Measurements from ENCODE around the gene INAFM2. TPM values are rescaled to one million over a fixed set of nuclear protein-coding genes. Genes with fewer than 3 reads are reported as not detected.

Gene INAFM2
- total and polyA plus RNA-seq, 2 experiments from 2014 or later: 18.1 to 32.7 TPM

DNA sequence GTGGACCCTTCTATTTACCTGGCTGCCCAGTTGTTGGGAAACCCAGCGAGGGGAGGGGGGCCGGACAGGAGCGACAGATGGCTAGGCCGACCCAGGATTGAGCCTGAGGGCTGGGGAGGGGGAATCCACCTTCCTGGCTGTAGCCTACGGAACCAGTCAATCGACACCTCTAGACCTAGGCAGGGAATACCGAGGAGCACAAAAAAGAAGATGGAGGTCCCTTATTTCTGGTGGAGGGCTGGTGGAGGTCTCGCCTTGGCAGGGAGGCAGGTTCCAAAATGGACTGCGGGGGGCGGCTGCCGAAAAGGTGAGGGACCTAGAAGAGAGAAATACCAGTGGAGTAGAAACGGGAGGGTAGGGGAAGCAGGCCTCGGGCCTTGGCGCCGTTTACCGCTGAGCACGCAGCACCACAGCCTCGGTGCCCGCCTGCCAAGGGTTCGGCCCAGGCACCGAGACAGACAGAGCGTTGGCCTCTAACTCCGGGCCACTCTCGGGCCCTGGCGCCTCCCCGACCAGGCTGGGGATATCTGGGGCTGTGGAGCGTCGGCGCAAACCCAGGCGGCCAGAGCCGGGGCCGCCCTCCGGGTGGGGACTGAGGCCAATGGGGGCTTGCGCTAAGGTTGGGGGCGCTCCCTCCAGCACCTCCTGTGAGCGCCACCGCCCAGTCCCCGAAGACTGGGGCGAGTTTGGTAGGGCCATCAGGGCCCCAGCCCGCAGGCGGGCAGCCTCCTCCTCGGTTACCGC is 42.3 kb upstream of the INAFM2 start:
- Mint-ChIP-seq H3K9me3 (no peaks in the 10 kb centered on the region), H3K27ac (no peak overlapping the region), H3K4me3 (peak overlapping the region; percentile 69), H3K27me3 (ENCODE audit: insufficient read depth, low read depth, poor library complexity) (peaks cover 71% of the 10 kb centered on the region), H3K36me3 (ENCODE audit: low read depth) (peaks cover 2% of the 10 kb centered on the region; the same call in 2 of the 3 replicates), H3K4me1 (peaks cover 65% of the 10 kb centered on the region)
- TF ChIP-seq, protein P1, sequence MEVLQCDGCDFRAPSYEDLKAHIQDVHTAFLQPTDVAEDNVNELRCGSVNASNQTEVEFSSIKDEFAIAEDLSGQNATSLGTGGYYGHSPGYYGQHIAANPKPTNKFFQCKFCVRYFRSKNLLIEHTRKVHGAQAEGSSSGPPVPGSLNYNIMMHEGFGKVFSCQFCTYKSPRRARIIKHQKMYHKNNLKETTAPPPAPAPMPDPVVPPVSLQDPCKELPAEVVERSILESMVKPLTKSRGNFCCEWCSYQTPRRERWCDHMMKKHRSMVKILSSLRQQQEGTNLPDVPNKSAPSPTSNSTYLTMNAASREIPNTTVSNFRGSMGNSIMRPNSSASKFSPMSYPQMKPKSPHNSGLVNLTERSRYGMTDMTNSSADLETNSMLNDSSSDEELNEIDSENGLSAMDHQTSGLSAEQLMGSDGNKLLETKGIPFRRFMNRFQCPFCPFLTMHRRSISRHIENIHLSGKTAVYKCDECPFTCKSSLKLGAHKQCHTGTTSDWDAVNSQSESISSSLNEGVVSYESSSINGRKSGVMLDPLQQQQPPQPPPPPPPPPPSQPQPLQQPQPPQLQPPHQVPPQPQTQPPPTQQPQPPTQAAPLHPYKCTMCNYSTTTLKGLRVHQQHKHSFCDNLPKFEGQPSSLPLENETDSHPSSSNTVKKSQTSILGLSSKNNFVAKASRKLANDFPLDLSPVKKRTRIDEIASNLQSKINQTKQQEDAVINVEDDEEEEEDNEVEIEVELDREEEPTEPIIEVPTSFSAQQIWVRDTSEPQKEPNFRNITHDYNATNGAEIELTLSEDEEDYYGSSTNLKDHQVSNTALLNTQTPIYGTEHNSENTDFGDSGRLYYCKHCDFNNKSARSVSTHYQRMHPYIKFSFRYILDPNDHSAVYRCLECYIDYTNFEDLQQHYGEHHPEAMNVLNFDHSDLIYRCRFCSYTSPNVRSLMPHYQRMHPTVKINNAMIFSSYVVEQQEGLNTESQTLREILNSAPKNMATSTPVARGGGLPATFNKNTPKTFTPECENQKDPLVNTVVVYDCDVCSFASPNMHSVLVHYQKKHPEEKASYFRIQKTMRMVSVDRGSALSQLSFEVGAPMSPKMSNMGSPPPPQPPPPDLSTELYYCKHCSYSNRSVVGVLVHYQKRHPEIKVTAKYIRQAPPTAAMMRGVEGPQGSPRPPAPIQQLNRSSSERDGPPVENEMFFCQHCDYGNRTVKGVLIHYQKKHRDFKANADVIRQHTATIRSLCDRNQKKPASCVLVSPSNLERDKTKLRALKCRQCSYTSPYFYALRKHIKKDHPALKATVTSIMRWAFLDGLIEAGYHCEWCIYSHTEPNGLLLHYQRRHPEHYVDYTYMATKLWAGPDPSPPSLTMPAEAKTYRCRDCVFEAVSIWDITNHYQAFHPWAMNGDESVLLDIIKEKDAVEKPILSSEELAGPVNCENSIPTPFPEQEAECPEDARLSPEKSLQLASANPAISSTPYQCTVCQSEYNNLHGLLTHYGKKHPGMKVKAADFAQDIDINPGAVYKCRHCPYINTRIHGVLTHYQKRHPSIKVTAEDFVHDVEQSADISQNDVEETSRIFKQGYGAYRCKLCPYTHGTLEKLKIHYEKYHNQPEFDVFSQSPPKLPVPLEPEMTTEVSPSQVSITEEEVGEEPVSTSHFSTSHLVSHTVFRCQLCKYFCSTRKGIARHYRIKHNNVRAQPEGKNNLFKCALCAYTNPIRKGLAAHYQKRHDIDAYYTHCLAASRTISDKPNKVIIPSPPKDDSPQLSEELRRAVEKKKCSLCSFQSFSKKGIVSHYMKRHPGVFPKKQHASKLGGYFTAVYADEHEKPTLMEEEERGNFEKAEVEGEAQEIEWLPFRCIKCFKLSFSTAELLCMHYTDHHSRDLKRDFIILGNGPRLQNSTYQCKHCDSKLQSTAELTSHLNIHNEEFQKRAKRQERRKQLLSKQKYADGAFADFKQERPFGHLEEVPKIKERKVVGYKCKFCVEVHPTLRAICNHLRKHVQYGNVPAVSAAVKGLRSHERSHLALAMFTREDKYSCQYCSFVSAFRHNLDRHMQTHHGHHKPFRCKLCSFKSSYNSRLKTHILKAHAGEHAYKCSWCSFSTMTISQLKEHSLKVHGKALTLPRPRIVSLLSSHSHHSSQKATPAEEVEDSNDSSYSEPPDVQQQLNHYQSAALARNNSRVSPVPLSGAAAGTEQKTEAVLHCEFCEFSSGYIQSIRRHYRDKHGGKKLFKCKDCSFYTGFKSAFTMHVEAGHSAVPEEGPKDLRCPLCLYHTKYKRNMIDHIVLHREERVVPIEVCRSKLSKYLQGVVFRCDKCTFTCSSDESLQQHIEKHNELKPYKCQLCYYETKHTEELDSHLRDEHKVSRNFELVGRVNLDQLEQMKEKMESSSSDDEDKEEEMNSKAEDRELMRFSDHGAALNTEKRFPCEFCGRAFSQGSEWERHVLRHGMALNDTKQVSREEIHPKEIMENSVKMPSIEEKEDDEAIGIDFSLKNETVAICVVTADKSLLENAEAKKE (CRISPR knock-in tag; IDR thresholded peaks at IDR 0.05): no peak
- no peak for TF ChIP-seq ZNF331 (CRISPR knock-in tag; IDR thresholded peaks at IDR 0.05; ENCODE audit: low read depth)
- peak; percentile 80 for TF ChIP-seq EZH2phosphoT487 (IDR thresholded peaks at IDR 0.05; ENCODE audit: unreplicated experiment)
- peak; percentile 54 for TF ChIP-seq EZH2 (IDR thresholded peaks at IDR 0.05; ENCODE audit: low read depth, unreplicated experiment)
- Histone ChIP-seq H3K4me1 (ENCODE audit: insufficient read depth) (peaks cover 40% of the 10 kb centered on the region), H3K27ac (ENCODE audit: low read depth) (no peak overlapping the region), H3K27me3 (ENCODE audit: insufficient read depth) (peaks cover 80% of the 10 kb centered on the region), H3K4me2 (peak overlapping the region; percentile 86), H2AFZ (peak overlapping the region; percentile 91; the same call in 1 of the 2 replicates), H3F3A (replicated peaks; ENCODE audit: low read depth) (peaks cover 28% of the 10 kb centered on the region), H3K9me2 (ENCODE audit: insufficient read depth) (no peaks in the 10 kb centered on the region), H3K4me3 (peak overlapping the region; percentile 62), H4K20me1 (replicated peaks; ENCODE audit: insufficient read depth) (no peaks in the 10 kb centered on the region), H3K36me3 (ENCODE audit: insufficient read depth) (no peaks in the 10 kb centered on the region), H3K79me2 (replicated peaks; ENCODE audit: insufficient read depth) (no peaks in the 10 kb centered on the region)
- ATAC-seq (peak; percentile 3), DNase-seq (ENCODE audit: low spot score) (peak; percentile 71)

DNA sequence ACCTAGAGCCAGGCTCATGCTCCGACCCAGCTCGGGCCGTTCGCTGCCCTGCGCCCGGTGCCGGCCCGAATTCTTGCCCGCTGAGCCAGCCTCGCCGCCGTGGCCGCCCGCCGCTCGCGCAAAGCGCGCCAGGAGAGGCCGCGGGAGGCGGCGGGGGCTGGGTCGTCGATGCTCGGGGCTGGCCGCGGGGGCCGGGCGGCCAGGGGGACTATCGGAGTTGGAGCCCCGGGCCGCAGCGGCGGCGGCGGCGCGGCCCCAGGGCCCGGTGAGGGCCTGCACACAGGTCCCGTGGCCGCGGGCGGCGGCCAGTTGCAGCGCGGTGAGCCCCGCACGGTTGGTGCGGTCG is 41.7 kb upstream of the INAFM2 start:
- H3K9me2 ChIP-seq (ENCODE audit: insufficient read depth): no peaks in the 10 kb centered on the region
- TF ChIP-seq EZH2phosphoT487 (IDR thresholded peaks at IDR 0.05; ENCODE audit: unreplicated experiment) (no peak), NANOG (IDR thresholded peaks at IDR 0.05; ENCODE audit: borderline replicate concordance) (no peak)
- no peak overlapping the region; the same call in 1 of the 3 replicates for H3K4me3 Mint-ChIP-seq
- no peak overlapping the region for H3K27ac ChIP-seq (ENCODE audit: low read depth)
- H3K36me3 Mint-ChIP-seq (ENCODE audit: low read depth): peaks cover 2% of the 10 kb centered on the region; the same call in 1 of the 3 replicates
- H3K27me3 ChIP-seq (ENCODE audit: insufficient read depth): peaks cover 85% of the 10 kb centered on the region
- H2AFZ ChIP-seq: peak overlapping the region; percentile 91; the same call in 1 of the 2 replicates
- no peaks in the 10 kb centered on the region for H4K20me1 ChIP-seq (replicated peaks; ENCODE audit: insufficient read depth)
- H3K4me1 ChIP-seq (ENCODE audit: insufficient read depth): peaks cover 43% of the 10 kb centered on the region
- H3K79me2 ChIP-seq (replicated peaks; ENCODE audit: insufficient read depth): no peaks in the 10 kb centered on the region
- H3K27ac Mint-ChIP-seq: no peak overlapping the region
- H3K4me3 ChIP-seq: peak overlapping the region; percentile 62
- ATAC-seq: no peak
- no peaks in the 10 kb centered on the region for H3K9me3 Mint-ChIP-seq
- peak overlapping the region; percentile 86 for H3K4me2 ChIP-seq
- DNase-seq (ENCODE audit: low spot score): no peak
- H3F3A ChIP-seq (replicated peaks; ENCODE audit: low read depth): peaks cover 28% of the 10 kb centered on the region
- H3K4me1 Mint-ChIP-seq: peaks cover 67% of the 10 kb centered on the region
- no peaks in the 10 kb centered on the region for H3K36me3 ChIP-seq (ENCODE audit: insufficient read depth)
- H3K27me3 Mint-ChIP-seq (ENCODE audit: insufficient read depth, low read depth, poor library complexity): peaks cover 71% of the 10 kb centered on the region

All from GM23338 (cell line).